Gastroesophageal sphincter (tissue), 4 donors: ENCODE measurements around the gene KAT2A. TPM values are rescaled to one million over a fixed set of nuclear protein-coding genes. Genes with fewer than 3 reads are reported as not detected.

Source experiments
- ATAC-seq: fragments of 150-250 bp; one replicate; pipeline ENCODE4 v1.9.1; 2016; ENCODE audit warnings: mild to moderate bottlenecking, moderate library complexity
- H3K27ac ChIP-seq, 4 donors: fragments of 200-600 bp; sonication (generic) in 3 of 4; 1 replicate in 3 of 4; 2 replicates in 1 of 4; pipeline ENCODE4 v1.5.1; 2016 to 2019
- H3K27me3 ChIP-seq: fragments of 200-600 bp; sonication (generic); one replicate; pipeline ENCODE4 v1.5.1; 2019
- H3K36me3 ChIP-seq, 2 donors: fragments of 200-600 bp; sonication (generic); one replicate each; pipeline ENCODE4 v1.5.1; 2019; ENCODE audit warnings: control low read depth in 1 of 2
- H3K4me1 ChIP-seq, 3 donors: fragments of 200-600 bp; sonication (generic); 1 replicate in 2 of 3; 2 replicates in 1 of 3; pipeline ENCODE4 v1.5.1; 2016 to 2019; ENCODE audit warnings: control low read depth in 2 of 3
- H3K4me3 ChIP-seq, 2 donors: fragments of 200-600 bp; sonication (generic); one replicate each; pipeline ENCODE4 v1.5.1; 2019; ENCODE audit warnings: mild to moderate bottlenecking in 1 of 2, moderate library complexity in 1 of 2
- H3K9me3 ChIP-seq, 3 donors: fragments of 200-600 bp; sonication (generic); one replicate each; pipeline ENCODE4 v1.5.1; 2017 to 2019; ENCODE audit warnings: control low read depth in 2 of 3
- CTCF ChIP-seq, 4 experiments: fragments of 200-600 bp in 2 of 4; fragments of 450-650 bp in 2 of 4; sonication (generic) in 1 of 4; IDR thresholded peaks; one replicate each; pipeline ENCODE4 v1.5.1; 2017 to 2019; ENCODE audit warnings: antibody characterized with exemption in 4 of 4, mild to moderate bottlenecking in 2 of 4, moderate library complexity in 2 of 4
- EP300 ChIP-seq: sonication (generic); formaldehyde crosslinking; IDR thresholded peaks from one replicate; pipeline ENCODE4 v1.6.1; 2017; ENCODE audit warnings: antibody characterized with exemption, mild to moderate bottlenecking
- POLR2A ChIP-seq, 2 donors: fragments of 450-650 bp; IDR thresholded peaks; one replicate each; pipeline ENCODE4 v1.6.1; 2017; ENCODE audit warnings: antibody characterized with exemption in 2 of 2, mild to moderate bottlenecking in 2 of 2, moderate library complexity in 1 of 2
- POLR2AphosphoS5 ChIP-seq: sonication (generic); formaldehyde crosslinking; IDR thresholded peaks from one replicate; pipeline ENCODE4 v1.6.1; 2017; ENCODE audit warnings: antibody characterized with exemption
- WGBS, 2 donors: methylation state at CpG; one replicate each; pipeline ENCODE4 v1.1.5; 2018; ENCODE audit warnings: low coverage in 1 of 2; 5-methylcytosine and 5-hydroxymethylcytosine counted together
- total RNA-seq, 4 donors: library from RNA; depleted of rRNA; stranded (reverse); fragments of >200 nt; gene quantifications; one replicate each; pipeline ENCODE4 v1.1.0, GENCODE V29; 2016

KAT2A gene
- total RNA-seq, 4 donors from 2014 or later = 10.3 to 51.2 (median 19.3) TPM

GRCh38 chr17:42098730-42099399, 22.3 kb downstream of the KAT2A start:
- no peak for ATAC-seq
- H3K27ac ChIP-seq = no peak overlapping the region
- H3K9me3 ChIP-seq = no peaks in the 10 kb centered on the region
- WGBS, 2 donors = 73% methylated on average over 6 of the region's 14 CpGs; no CpG with 5 or more reads in 1 of the 2 donors
- peaks cover 0 to 9% of the 10 kb centered on the region in 2 donors for H3K36me3 ChIP-seq
- TF ChIP-seq CTCF (IDR thresholded peaks at IDR 0.05) (no peak), POLR2A (IDR thresholded peaks at IDR 0.05) (no peak), EP300 (no peak), POLR2AphosphoS5 (no peak)
- peak overlapping the region in 1 of 2 donors; percentile 29 for H3K4me3 ChIP-seq
- peaks cover 0 to 17% (median 4%) of the 10 kb centered on the region in 3 donors for H3K4me1 ChIP-seq
- H3K27me3 ChIP-seq = peaks cover 45% of the 10 kb centered on the region

GRCh38 chr17:42097691-42098631, 23.2 kb downstream of the KAT2A start, which contains the start of gene ZNF385C:
ZNF385C (minus strand) TSS chr17:42098473; CDS start chr17:42063056, 35,417 bp downstream.
- no peak for ATAC-seq
- Histone ChIP-seq H3K9me3 (no peaks in the 10 kb centered on the region), H3K27ac (no peak within 1 kb of the TSS), H3K36me3 (peaks cover 0 to under 1% of the 10 kb centered on the region in 2 donors), H3K4me1 (peaks cover 0 to 17% (median 4%) of the 10 kb centered on the region in 3 donors), H3K4me3 (peak within 1 kb of the TSS in 1 of 2 donors; percentile 29), H3K27me3 (peaks cover 51% of the 10 kb centered on the region)
- TF ChIP-seq POLR2AphosphoS5 = no peak
- TF ChIP-seq CTCF (IDR thresholded peaks at IDR 0.05) = no peak
- no peak for TF ChIP-seq EP300
- TF ChIP-seq POLR2A (IDR thresholded peaks at IDR 0.05) = no peak
- 39% methylated on average over 7 of the region's 52 CpGs; no CpG with 5 or more reads in 1 of the 2 donors for WGBS, 2 donors

- Histone ChIP-seq H3K4me3 (no peak overlapping the region), H3K9me3 (no peaks in the 10 kb centered on the region), H3K4me1 (peaks cover 0 to 13% (median 4%) of the 10 kb centered on the region in 3 donors), H3K27ac (no peak overlapping the region), H3K36me3 (no peaks in the 10 kb centered on the region), H3K27me3 (peaks cover 62% of the 10 kb centered on the region)
- TF ChIP-seq EP300 (no peak), CTCF (IDR thresholded peaks at IDR 0.05) (no peak), POLR2AphosphoS5 (no peak), POLR2A (IDR thresholded peaks at IDR 0.05) (no peak)
- WGBS, 2 donors = 42% methylated on average over 3 of the region's 8 CpGs; no CpG with 5 or more reads in 1 of the 2 donors
- no peak for ATAC-seq
These were observed 24.6 kb downstream of the KAT2A start for GRCh38 chr17:42096360-42097111.

GRCh38 chr17:42094375-42095069, 26.6 kb downstream of the KAT2A start:
- H3K27ac ChIP-seq = no peak overlapping the region
- WGBS, 2 donors = 84 to 86% methylated on average over 4 to 9 of the region's 12 CpGs
- peaks cover 76% of the 10 kb centered on the region for H3K27me3 ChIP-seq
- H3K4me1 ChIP-seq = peaks cover 0 to 13% (median 4%) of the 10 kb centered on the region in 3 donors
- no peak for TF ChIP-seq EP300
- no peak for TF ChIP-seq POLR2A (IDR thresholded peaks at IDR 0.05)
- TF ChIP-seq POLR2AphosphoS5 = no peak
- TF ChIP-seq CTCF (IDR thresholded peaks at IDR 0.05) = no peak
- no peaks in the 10 kb centered on the region for H3K9me3 ChIP-seq
- ATAC-seq = no peak
- H3K36me3 ChIP-seq = no peaks in the 10 kb centered on the region
- no peak overlapping the region for H3K4me3 ChIP-seq
